ENCODE data around the gene SEPTIN7. TPM values are rescaled to one million over a fixed set of nuclear protein-coding genes. Genes with fewer than 3 reads are reported as not detected.

SEPTIN7 gene
- total and polyA plus RNA-seq, 3 experiments from 2014 or later, result 270 to 671 (median 270) TPM

- Histone ChIP-seq H3K4me1 (ENCODE audit: insufficient read depth, low read length) (no peaks in the 10 kb centered on the region), H3K27me3 (ENCODE audit: insufficient read depth, low read length, poor library complexity, severe bottlenecking) (no peaks in the 10 kb centered on the region), H3K36me3 (ENCODE audit: insufficient read depth, low read length) (no peaks in the 10 kb centered on the region), H3K9me3 (ENCODE audit: low read length) (no peaks in the 10 kb centered on the region), H3K27ac (ENCODE audit: low read depth, low read length) (no peak overlapping the region), H3K4me3 (ENCODE audit: low read length) (no peak overlapping the region)
- no peak for DNase-seq
- H3K27me3 Mint-ChIP-seq, result no peaks in the 10 kb centered on the region
- POLR2A ChIA-PET, result no interaction called here
- no peaks in the 10 kb centered on the region for H3K36me3 Mint-ChIP-seq
- H3K4me1 Mint-ChIP-seq, result peaks cover 0 to 5% (median 0%) of the 10 kb centered on the region in 3 donors
- no peak overlapping the region for H3K4me3 Mint-ChIP-seq
- no peaks in the 10 kb centered on the region for H3K9me3 Mint-ChIP-seq
- no peak overlapping the region for H3K27ac Mint-ChIP-seq
- CTCF ChIA-PET, result no interaction called here
Measured at GRCh38 chr7:35780070-35780469, 20.8 kb upstream of the SEPTIN7 start.

- H3K4me3 ChIP-seq (ENCODE audit: low read length), result no peak overlapping the region
- H3K9me3 Mint-ChIP-seq, result no peaks in the 10 kb centered on the region
- no peak overlapping the region for H3K27ac ChIP-seq (ENCODE audit: low read depth, low read length)
- H3K9me3 ChIP-seq (ENCODE audit: low read length), result no peaks in the 10 kb centered on the region
- H3K27ac Mint-ChIP-seq, result no peak overlapping the region
- no peak for DNase-seq
- ChIA-PET POLR2A (no interaction called here), CTCF (no interaction called here)
- no peaks in the 10 kb centered on the region for H3K36me3 ChIP-seq (ENCODE audit: insufficient read depth, low read length)
- no peaks in the 10 kb centered on the region for H3K27me3 Mint-ChIP-seq
- H3K4me1 ChIP-seq (ENCODE audit: insufficient read depth, low read length), result no peaks in the 10 kb centered on the region
- H3K4me1 Mint-ChIP-seq, result peaks cover 0 to 5% (median 0%) of the 10 kb centered on the region in 3 donors
- no peaks in the 10 kb centered on the region for H3K27me3 ChIP-seq (ENCODE audit: insufficient read depth, low read length, poor library complexity, severe bottlenecking)
- H3K4me3 Mint-ChIP-seq, result no peak overlapping the region
- no peaks in the 10 kb centered on the region for H3K36me3 Mint-ChIP-seq
Measured at GRCh38 chr7:35781200-35781701, 19.6 kb upstream of the SEPTIN7 start.

GRCh38 chr7:35781767-35782515, 18.9 kb upstream of the SEPTIN7 start:
- H3K36me3 ChIP-seq (ENCODE audit: insufficient read depth, low read length), result no peaks in the 10 kb centered on the region
- no peak overlapping the region for H3K27ac Mint-ChIP-seq
- H3K36me3 Mint-ChIP-seq, result no peaks in the 10 kb centered on the region
- H3K9me3 Mint-ChIP-seq, result no peaks in the 10 kb centered on the region
- H3K4me1 ChIP-seq (ENCODE audit: insufficient read depth, low read length), result no peaks in the 10 kb centered on the region
- H3K4me1 Mint-ChIP-seq, result peaks cover 0 to 5% (median 0%) of the 10 kb centered on the region in 3 donors
- DNase-seq, result no peak
- H3K4me3 Mint-ChIP-seq, result no peak overlapping the region
- no peak overlapping the region for H3K4me3 ChIP-seq (ENCODE audit: low read length)
- H3K9me3 ChIP-seq (ENCODE audit: low read length), result no peaks in the 10 kb centered on the region
- POLR2A ChIA-PET, result no interaction called here
- no peak overlapping the region for H3K27ac ChIP-seq (ENCODE audit: low read depth, low read length)
- H3K27me3 ChIP-seq (ENCODE audit: insufficient read depth, low read length, poor library complexity, severe bottlenecking), result no peaks in the 10 kb centered on the region
- CTCF ChIA-PET, result interaction anchor here (1.2 kb wide), 1 partner anchor 19 kb away, joined by 3 read pairs; the partner anchor contains the start of gene SEPTIN7
- no peaks in the 10 kb centered on the region for H3K27me3 Mint-ChIP-seq

GRCh38 chr7:35784332-35784731, 16.5 kb upstream of the SEPTIN7 start:
- peaks cover 0 to 1% of the 10 kb centered on the region in 2 donors for H3K27me3 Mint-ChIP-seq
- Histone ChIP-seq H3K27ac (ENCODE audit: low read depth, low read length) (no peak overlapping the region), H3K9me3 (ENCODE audit: low read length) (no peaks in the 10 kb centered on the region), H3K4me3 (ENCODE audit: low read length) (no peak overlapping the region), H3K4me1 (ENCODE audit: insufficient read depth, low read length) (no peaks in the 10 kb centered on the region), H3K36me3 (ENCODE audit: insufficient read depth, low read length) (no peaks in the 10 kb centered on the region), H3K27me3 (ENCODE audit: insufficient read depth, low read length, poor library complexity, severe bottlenecking) (no peaks in the 10 kb centered on the region)
- H3K4me3 Mint-ChIP-seq, result no peak overlapping the region
- DNase-seq, result no peak
- ChIA-PET POLR2A (no interaction called here), CTCF (interaction anchor here (1.0 kb wide), 1 partner anchor 16 kb away, joined by 3 read pairs; the partner anchor contains the start of gene SEPTIN7)
- H3K27ac Mint-ChIP-seq, result no peak overlapping the region
- H3K36me3 Mint-ChIP-seq, result peaks cover 0 to 5% (median 0%) of the 10 kb centered on the region in 3 donors
- H3K9me3 Mint-ChIP-seq, result peaks cover 0 to 5% (median 4%) of the 10 kb centered on the region in 5 donors
- H3K4me1 Mint-ChIP-seq, result peaks cover 0 to 5% (median 0%) of the 10 kb centered on the region in 3 donors

GRCh38 chr7:35785250-35785649, 15.6 kb upstream of the SEPTIN7 start:
- no peaks in the 10 kb centered on the region for H3K27me3 ChIP-seq (ENCODE audit: insufficient read depth, low read length, poor library complexity, severe bottlenecking)
- Mint-ChIP-seq H3K9me3 (peaks cover 0 to 10% (median 6%) of the 10 kb centered on the region in 5 donors), H3K4me3 (no peak overlapping the region), H3K4me1 (peaks cover 0 to 5% (median 0%) of the 10 kb centered on the region in 3 donors), H3K27ac (peak overlapping the region in 1 of 8 donors; percentile 23), H3K36me3 (peaks cover 0 to 13% (median 0%) of the 10 kb centered on the region in 3 donors), H3K27me3 (peaks cover 0 to 1% of the 10 kb centered on the region in 2 donors)
- ChIA-PET POLR2A (no interaction called here), CTCF (interaction anchor here (1.1 kb wide), 1 partner anchor 16 kb away, joined by 4 read pairs; the partner anchor contains the start of gene SEPTIN7)
- no peaks in the 10 kb centered on the region for H3K36me3 ChIP-seq (ENCODE audit: insufficient read depth, low read length)
- H3K4me3 ChIP-seq (ENCODE audit: low read length), result no peak overlapping the region
- no peak overlapping the region for H3K27ac ChIP-seq (ENCODE audit: low read depth, low read length)
- no peaks in the 10 kb centered on the region for H3K4me1 ChIP-seq (ENCODE audit: insufficient read depth, low read length)
- H3K9me3 ChIP-seq (ENCODE audit: low read length), result no peaks in the 10 kb centered on the region
- DNase-seq, result no peak

GRCh38 chr7:35787925-35788324, 12.9 kb upstream of the SEPTIN7 start:
- ChIA-PET CTCF (no interaction called here), POLR2A (no interaction called here)
- no peaks in the 10 kb centered on the region for H3K4me1 Mint-ChIP-seq
- peaks cover 0 to 1% of the 10 kb centered on the region in 2 donors for H3K27me3 Mint-ChIP-seq
- H3K27me3 ChIP-seq (ENCODE audit: insufficient read depth, low read length, poor library complexity, severe bottlenecking), result no peaks in the 10 kb centered on the region
- DNase-seq, result no peak
- H3K36me3 ChIP-seq (ENCODE audit: insufficient read depth, low read length), result no peaks in the 10 kb centered on the region
- peaks cover 0 to 16% (median 0%) of the 10 kb centered on the region in 3 donors for H3K36me3 Mint-ChIP-seq
- no peak overlapping the region for H3K27ac ChIP-seq (ENCODE audit: low read depth, low read length)
- H3K27ac Mint-ChIP-seq, result no peak overlapping the region
- peaks cover 0 to 10% (median 6%) of the 10 kb centered on the region in 5 donors for H3K9me3 Mint-ChIP-seq
- H3K4me3 ChIP-seq (ENCODE audit: low read length), result no peak overlapping the region
- H3K4me3 Mint-ChIP-seq, result no peak overlapping the region
- H3K9me3 ChIP-seq (ENCODE audit: low read length), result no peaks in the 10 kb centered on the region
- H3K4me1 ChIP-seq (ENCODE audit: insufficient read depth, low read length), result no peaks in the 10 kb centered on the region

GRCh38 chr7:35792472-35792871, 8.4 kb upstream of the SEPTIN7 start:
- POLR2A ChIA-PET, result no interaction called here
- H3K9me3 ChIP-seq (ENCODE audit: low read length), result no peaks in the 10 kb centered on the region
- H3K27ac Mint-ChIP-seq, result no peak overlapping the region

GRCh38 chr7:35792873-35793489, 7.9 kb upstream of the SEPTIN7 start:
- Mint-ChIP-seq H3K4me1 (no peaks in the 10 kb centered on the region), H3K27ac (no peak overlapping the region), H3K9me3 (peaks cover 0 to 10% (median 6%) of the 10 kb centered on the region in 5 donors), H3K36me3 (peaks cover 0 to 16% (median 0%) of the 10 kb centered on the region in 3 donors), H3K27me3 (peaks cover 0 to 1% of the 10 kb centered on the region in 2 donors), H3K4me3 (no peak overlapping the region)
- H3K36me3 ChIP-seq (ENCODE audit: insufficient read depth, low read length), result no peaks in the 10 kb centered on the region
- CTCF ChIA-PET, result no interaction called here
- H3K27ac ChIP-seq (ENCODE audit: low read depth, low read length), result no peak overlapping the region
- H3K27me3 ChIP-seq (ENCODE audit: insufficient read depth, low read length, poor library complexity, severe bottlenecking), result no peaks in the 10 kb centered on the region
- POLR2A ChIA-PET, result interaction anchor here (0.6 kb wide), 1 partner anchor 39 kb away, joined by 4 read pairs; no protein-coding TSS in a partner anchor
- H3K4me3 ChIP-seq (ENCODE audit: low read length), result no peak overlapping the region
- DNase-seq, result no peak
- no peaks in the 10 kb centered on the region for H3K4me1 ChIP-seq (ENCODE audit: insufficient read depth, low read length)
- no peaks in the 10 kb centered on the region for H3K9me3 ChIP-seq (ENCODE audit: low read length)

More at GRCh38 chr7:35792472-35792871, 8.4 kb upstream of the SEPTIN7 start:
- Mint-ChIP-seq H3K4me3 (no peak overlapping the region), H3K4me1 (no peaks in the 10 kb centered on the region), H3K36me3 (peaks cover 0 to 16% (median 0%) of the 10 kb centered on the region in 3 donors), H3K27me3 (peaks cover 0 to 1% of the 10 kb centered on the region in 2 donors), H3K9me3 (peaks cover 0 to 10% (median 6%) of the 10 kb centered on the region in 5 donors)
- CTCF ChIA-PET, result no interaction called here
- no peaks in the 10 kb centered on the region for H3K36me3 ChIP-seq (ENCODE audit: insufficient read depth, low read length)
- no peak overlapping the region for H3K27ac ChIP-seq (ENCODE audit: low read depth, low read length)
- no peaks in the 10 kb centered on the region for H3K27me3 ChIP-seq (ENCODE audit: insufficient read depth, low read length, poor library complexity, severe bottlenecking)
- DNase-seq, result no peak
- no peaks in the 10 kb centered on the region for H3K4me1 ChIP-seq (ENCODE audit: insufficient read depth, low read length)
- H3K4me3 ChIP-seq (ENCODE audit: low read length), result no peak overlapping the region

All from CD8-positive, alpha-beta memory T cell (primary cell).